Mesothelial cell of epicardium (in vitro differentiated cells): ENCODE measurements around the gene EPHA3. TPM values are rescaled to one million over a fixed set of nuclear protein-coding genes. Genes with fewer than 3 reads are reported as not detected.

Experiments used
- DNase-seq, 2 experiments: peaks; one replicate each; pipeline ENCODE4 v3.0.0; 2021; ENCODE audit warnings: low spot score in 2 of 2; ENCODE audit not compliant: unreplicated experiment in 2 of 2
- H3K27ac Mint-ChIP-seq: 2 replicates; pipeline ENCODE4 v1.8.0; 2021; ENCODE audit warnings: mixed read lengths
- H3K27me3 Mint-ChIP-seq: 2 replicates; pipeline ENCODE4 v1.8.0; 2021; ENCODE audit warnings: low read depth, mixed read lengths
- H3K36me3 Mint-ChIP-seq: 2 replicates; pipeline ENCODE4 v1.8.0; 2021; ENCODE audit warnings: mixed read lengths
- H3K4me1 Mint-ChIP-seq: 2 replicates; pipeline ENCODE4 v1.8.0; 2021; ENCODE audit warnings: mixed read lengths
- H3K4me3 Mint-ChIP-seq: 2 replicates; pipeline ENCODE4 v1.8.0; 2021; ENCODE audit warnings: mild to moderate bottlenecking, moderate library complexity, mixed read lengths
- H3K9me3 Mint-ChIP-seq: 2 replicates; pipeline ENCODE4 v1.8.0; 2021; ENCODE audit warnings: mixed read lengths
- total RNA-seq: library from RNA; stranded (reverse); gene quantifications from 3 replicates; pipeline ENCODE4 v1.2.1, GENCODE V29; 2021
- TF ChIP-seq, protein P1 (sequence below): fragments of 200-600 bp; sonication (generic); IDR thresholded peaks from one replicate; pipeline ENCODE4 v1.5.0; 2021; ENCODE audit warnings: antibody characterized with exemption; ENCODE audit not compliant: unreplicated experiment

Gene EPHA3
- total RNA-seq, 1 donor from 2014 or later: 4.5 TPM

DNA sequence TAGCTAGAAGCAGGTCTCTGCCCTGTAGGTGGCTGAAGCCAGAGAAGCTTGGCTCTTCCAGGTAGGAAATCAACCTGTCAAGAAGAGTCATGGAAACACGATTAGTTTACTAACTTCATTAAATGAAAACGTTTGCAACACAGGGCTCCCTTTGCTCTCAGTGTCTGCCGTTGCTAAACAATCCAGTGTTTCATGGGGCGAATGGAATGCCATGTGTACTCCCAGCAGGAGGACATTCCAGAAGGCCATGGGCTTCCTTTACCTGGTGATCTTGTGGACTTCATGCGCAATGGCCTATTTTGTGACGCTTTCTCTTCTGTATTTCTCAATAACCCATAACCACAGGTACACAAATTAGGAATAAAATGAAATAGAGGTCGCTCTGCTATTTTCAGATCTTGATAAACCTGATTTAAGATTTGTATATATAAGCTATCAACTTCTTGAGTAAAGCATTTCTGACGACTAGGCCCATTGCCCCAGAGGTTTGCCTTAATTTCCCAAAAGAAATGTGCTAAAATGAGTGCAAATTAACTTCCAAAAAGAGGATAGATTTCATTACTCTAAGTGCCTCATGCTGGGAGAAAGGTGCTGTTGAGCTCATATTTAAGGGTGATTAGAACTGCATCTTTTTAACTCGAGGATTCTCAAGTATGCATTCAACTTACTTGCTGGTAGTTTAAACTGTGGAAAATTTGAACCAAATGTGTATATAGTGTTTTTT, 171.0 kb downstream of the EPHA3 start:
- no peaks in the 10 kb centered on the region for H3K36me3 Mint-ChIP-seq
- no peaks in the 10 kb centered on the region for H3K4me1 Mint-ChIP-seq
- H3K4me3 Mint-ChIP-seq: no peak overlapping the region
- H3K9me3 Mint-ChIP-seq: no peaks in the 10 kb centered on the region
- H3K27me3 Mint-ChIP-seq: peaks cover 1% of the 10 kb centered on the region
- TF ChIP-seq, protein P1, sequence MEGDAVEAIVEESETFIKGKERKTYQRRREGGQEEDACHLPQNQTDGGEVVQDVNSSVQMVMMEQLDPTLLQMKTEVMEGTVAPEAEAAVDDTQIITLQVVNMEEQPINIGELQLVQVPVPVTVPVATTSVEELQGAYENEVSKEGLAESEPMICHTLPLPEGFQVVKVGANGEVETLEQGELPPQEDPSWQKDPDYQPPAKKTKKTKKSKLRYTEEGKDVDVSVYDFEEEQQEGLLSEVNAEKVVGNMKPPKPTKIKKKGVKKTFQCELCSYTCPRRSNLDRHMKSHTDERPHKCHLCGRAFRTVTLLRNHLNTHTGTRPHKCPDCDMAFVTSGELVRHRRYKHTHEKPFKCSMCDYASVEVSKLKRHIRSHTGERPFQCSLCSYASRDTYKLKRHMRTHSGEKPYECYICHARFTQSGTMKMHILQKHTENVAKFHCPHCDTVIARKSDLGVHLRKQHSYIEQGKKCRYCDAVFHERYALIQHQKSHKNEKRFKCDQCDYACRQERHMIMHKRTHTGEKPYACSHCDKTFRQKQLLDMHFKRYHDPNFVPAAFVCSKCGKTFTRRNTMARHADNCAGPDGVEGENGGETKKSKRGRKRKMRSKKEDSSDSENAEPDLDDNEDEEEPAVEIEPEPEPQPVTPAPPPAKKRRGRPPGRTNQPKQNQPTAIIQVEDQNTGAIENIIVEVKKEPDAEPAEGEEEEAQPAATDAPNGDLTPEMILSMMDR: no peak
- H3K27ac Mint-ChIP-seq: no peak overlapping the region
- no peak for DNase-seq

DNA sequence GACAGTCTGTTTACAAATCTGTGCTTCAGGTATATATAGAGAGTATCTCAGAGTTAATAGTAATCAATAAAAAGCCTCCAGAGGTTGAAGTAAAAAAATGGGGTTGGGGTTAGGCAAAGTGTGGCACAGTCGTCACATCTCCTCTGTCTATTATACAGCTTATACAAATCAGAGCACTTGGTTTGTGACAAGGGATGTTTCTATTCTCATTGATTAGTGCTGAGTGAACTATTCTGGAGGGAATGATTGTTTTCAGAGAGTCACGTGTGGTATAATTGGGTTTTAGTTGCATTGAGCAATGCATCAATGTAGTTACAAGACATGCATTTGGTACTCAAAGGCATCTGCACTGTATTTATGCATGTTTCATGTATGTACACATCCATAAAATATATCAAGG, 172.9 kb downstream of the EPHA3 start:
- DNase-seq: no peak
- Mint-ChIP-seq H3K4me1 (no peaks in the 10 kb centered on the region), H3K4me3 (no peak overlapping the region), H3K36me3 (no peaks in the 10 kb centered on the region), H3K27me3 (peaks cover 1% of the 10 kb centered on the region), H3K9me3 (no peaks in the 10 kb centered on the region), H3K27ac (no peak overlapping the region)
- TF ChIP-seq, protein P1: no peak

DNA sequence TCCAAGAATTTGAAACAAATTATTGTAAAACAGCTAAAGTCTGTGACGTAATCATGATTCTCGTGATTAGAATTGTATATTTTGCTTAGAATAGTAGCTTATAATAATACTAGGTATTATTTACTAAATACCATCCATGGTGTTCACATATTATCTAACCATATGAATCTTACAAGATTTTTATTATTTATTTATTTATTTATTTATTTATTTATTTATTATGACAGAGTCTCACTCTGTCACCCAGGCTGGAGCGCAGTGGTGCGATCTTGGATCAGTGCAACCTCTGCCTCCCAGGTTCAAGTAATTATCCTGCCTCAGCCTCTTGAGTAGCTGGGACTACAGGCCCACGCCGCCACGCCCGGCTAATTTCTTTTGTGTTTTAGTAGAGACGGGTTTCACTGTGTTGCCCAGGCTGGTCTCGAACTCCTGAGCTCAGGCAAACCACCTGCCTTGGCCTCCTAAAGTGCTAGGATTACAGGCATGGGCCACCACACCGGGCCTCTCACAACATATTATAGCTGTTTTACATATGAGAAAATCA, 173.5 kb downstream of the EPHA3 start:
- DNase-seq: no peak
- H3K4me3 Mint-ChIP-seq: no peak overlapping the region
- H3K4me1 Mint-ChIP-seq: no peaks in the 10 kb centered on the region
- H3K36me3 Mint-ChIP-seq: peaks cover 4% of the 10 kb centered on the region
- H3K9me3 Mint-ChIP-seq: peaks cover 4% of the 10 kb centered on the region
- H3K27me3 Mint-ChIP-seq: no peaks in the 10 kb centered on the region
- TF ChIP-seq, protein P1: no peak
- H3K27ac Mint-ChIP-seq: no peak overlapping the region

DNA sequence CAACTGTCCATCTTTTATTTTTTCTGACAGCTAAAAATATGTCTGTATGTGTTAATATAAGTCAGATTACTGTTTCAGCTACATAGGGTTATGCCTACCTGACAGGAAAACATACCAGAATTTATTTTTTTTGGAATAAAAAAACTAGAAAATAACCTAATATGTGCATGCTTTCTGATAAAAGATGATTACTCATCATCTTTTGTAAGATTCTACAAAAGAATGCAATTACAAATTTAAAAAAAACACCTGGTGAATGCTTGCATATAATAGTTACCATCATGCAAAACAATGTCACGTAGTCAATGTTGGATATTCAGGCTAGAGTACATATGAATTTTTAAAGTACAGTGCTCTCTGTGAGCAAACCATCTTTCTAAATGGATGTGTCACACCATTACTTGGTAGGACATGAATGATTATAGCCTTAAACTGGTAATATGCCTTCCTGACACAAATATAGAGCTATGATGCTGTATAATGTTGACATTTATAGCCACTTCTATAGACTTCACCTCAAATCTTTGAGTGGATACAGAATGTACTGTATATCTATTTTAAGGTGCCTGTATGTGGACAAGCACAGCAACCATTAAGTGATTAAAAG, 180.6 kb downstream of the EPHA3 start:
- peaks cover 23% of the 10 kb centered on the region for H3K9me3 Mint-ChIP-seq
- TF ChIP-seq, protein P1: no peak
- peaks cover 4% of the 10 kb centered on the region for H3K36me3 Mint-ChIP-seq

DNA sequence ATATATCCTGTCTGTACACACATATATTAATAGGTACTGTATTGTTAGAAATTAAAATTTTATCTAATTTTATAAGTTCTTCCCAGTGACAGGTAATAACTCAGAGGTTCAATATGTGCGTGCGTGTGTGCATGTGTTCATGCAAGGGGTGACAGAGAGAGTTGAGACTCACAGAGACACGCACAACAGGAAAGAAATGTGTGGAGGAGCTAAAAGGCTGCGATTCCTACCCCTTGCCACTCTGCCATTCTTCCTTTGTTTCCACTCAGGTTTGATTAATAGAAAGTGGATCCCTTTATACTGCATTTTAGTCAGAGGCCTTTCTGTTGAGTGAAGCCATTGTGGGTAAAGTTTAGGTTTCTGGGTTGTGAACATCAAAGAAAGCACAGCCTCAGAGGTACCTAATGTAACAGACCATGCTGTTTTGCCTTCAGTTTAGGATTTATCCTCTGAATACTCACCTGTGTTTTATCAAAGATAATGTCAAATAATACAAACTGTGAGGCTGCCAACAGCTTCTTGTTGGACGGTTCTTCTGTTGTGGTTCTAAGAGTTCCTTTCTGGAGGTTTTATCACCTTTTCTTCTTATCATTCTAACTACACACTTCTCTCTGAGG, 182.3 kb downstream of the EPHA3 start:
- no peak overlapping the region for H3K27ac Mint-ChIP-seq
- TF ChIP-seq, protein P1: no peak
- H3K27me3 Mint-ChIP-seq: no peaks in the 10 kb centered on the region
- peaks cover 28% of the 10 kb centered on the region for H3K9me3 Mint-ChIP-seq
- H3K36me3 Mint-ChIP-seq: peaks cover 4% of the 10 kb centered on the region
- H3K4me3 Mint-ChIP-seq: no peak overlapping the region
- no peak for DNase-seq
- H3K4me1 Mint-ChIP-seq: peaks cover 2% of the 10 kb centered on the region

More for the DNA sequence above, 180.6 kb downstream of the EPHA3 start:
- H3K27me3 Mint-ChIP-seq: no peaks in the 10 kb centered on the region
- H3K27ac Mint-ChIP-seq: no peak overlapping the region
- no peak overlapping the region for H3K4me3 Mint-ChIP-seq
- peaks cover 2% of the 10 kb centered on the region for H3K4me1 Mint-ChIP-seq
- no peak for DNase-seq
